ENCODE data around the gene CCM2L.
A peak's percentile ranks its signal among the peaks of the same experiment; 100 is the strongest.
"Not testable (repeated sequence)": the region's sequence is repeated elsewhere in the genome, so short reads cannot be mapped to it uniquely, and the experiment has no call there.

Gene CCM2L

DNA sequence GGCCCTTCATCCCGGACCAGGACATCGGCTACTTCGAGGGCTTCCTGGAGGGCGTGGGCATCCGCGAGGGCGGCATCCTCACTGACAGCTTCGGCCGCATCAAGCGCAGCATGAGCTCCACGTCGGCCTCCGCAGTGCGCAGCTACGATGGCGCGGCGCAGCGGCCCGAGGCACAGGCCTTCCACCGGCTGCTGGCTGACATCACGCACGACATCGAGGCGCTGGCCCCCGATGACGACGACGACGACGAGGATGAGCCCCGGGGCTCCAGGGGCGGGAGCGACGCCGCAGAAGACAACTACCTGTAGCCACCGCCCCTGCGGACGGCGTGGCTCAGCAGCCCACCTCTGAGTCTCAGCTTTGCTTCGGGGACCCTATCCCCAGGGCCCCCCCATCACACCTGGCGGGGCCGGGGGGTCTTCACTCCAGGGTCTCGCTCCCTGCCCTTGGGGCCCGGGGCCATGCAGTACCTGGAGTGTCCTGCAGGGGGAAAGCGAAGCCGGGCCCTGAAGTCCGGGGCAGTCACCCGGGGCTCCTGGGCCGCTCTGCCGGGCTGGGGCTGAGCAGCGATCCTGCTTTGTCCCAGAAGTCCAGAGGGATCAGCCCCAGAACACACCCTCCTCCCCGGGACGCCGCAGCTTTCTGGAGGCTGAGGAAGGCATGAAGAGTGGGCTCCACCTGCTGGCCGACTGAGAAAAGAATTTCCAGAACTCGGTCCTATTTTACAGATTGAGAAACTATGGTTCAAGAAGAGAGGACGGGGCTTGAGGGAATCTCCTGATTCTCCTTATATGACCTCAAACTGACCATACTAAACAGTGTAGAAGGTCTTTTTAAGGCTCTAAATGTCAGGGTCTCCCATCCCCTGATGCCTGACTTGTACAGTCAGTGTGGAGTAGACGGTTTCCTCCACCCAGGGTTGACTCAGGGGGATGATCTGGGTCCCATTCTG lies 21.0 kb downstream of the CCM2L start:
- DNase-seq = peak; percentile 67

DNA sequence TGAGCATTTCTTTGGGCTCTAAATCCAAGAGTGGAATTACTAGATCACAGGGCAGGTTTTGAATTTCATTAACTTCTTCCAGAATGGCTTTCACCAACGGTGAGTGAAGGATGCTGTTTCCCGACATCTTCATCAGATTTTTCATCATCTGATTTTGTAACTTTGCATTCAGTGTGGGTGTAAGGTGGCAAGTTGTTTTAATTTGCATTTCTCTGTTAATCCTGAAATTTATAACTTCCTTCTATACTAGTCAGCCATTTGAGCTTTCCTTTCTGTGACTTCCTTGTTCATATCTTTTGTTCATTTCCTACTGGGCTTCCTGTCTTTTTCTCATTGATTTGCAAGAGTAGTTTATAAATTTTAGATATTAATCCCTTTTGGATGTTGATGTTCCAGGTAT lies 23.1 kb downstream of the CCM2L start:
- no peak for DNase-seq

- DNase-seq = not testable (repeated sequence)
These were observed 23.5 kb downstream of the CCM2L start for GRCh38 chr20:32033721-32034120.

DNA sequence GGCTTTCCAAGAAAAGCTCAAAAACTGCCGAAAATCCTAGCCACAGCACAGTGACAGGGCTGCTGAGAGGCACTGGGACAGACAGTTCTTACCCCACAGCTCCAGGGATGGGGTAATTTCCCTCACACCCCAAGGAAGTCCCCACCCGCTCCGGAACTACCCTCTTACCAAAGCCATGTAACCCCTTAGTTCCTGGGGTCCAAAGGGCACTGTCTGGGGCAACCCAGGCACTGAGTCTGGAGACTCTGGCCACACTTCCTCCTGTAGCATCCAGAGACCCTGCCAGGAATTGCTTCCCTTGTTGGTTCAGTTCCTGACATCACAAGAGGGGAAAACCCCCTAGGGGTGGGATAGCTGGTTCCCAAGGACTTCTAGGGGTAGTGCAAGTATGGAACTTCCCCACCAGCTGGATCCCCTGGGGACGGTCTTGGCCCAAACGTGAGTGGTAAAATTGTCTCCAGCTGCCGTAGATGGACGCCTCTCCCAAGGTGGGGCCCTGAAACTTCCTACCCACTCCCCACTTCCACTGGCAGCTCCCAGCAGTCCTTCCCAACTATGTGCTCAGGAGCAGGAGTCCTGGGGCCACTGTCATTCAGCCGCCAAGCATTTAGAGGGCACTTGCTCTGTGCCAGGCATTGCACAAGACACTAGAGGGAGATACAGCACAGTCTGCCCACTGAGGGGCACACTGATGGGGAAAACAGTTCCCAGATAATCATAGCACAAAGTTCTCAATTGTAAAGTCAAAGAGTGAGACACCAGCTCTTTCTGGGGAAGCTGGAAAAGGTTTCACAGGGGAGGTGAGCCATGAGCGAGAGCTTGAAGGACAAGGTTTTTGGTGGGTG lies 24.6 kb downstream of the CCM2L start:
- no peak for DNase-seq

- DNase-seq = no peak
These were observed 25.2 kb downstream of the CCM2L start for GRCh38 chr20:32035426-32035779.

DNA sequence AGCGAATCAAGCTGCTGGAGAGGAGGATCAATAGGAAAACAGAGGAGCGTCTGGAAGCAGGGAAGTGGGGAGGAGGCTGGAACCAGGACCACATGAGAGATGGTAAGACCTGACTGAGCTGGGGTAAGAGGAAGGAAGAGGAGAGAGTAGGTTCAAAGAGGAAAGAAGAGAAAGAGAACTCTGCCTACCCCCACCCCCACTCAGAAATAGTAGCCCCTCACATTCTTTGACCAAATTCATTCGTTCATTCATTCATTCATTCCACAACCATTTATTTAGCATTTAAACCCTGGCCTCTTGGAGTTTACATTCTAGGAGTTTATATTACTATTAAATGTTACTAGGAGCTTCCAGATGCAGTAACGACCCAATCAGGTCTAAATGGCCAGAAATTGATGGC lies 26.0 kb downstream of the CCM2L start:
- no peak for DNase-seq

GRCh38 chr20:32036716-32037485 lies 26.7 kb downstream of the CCM2L start:
- DNase-seq = no peak

- DNase-seq = no peak
These were observed 27.7 kb downstream of the CCM2L start for GRCh38 chr20:32037929-32038328.

GRCh38 chr20:32040142-32040953 lies 30.1 kb downstream of the CCM2L start:
- DNase-seq = no peak

GRCh38 chr20:32045999-32046398 lies 35.8 kb downstream of the CCM2L start:
- no peak for DNase-seq

DNA sequence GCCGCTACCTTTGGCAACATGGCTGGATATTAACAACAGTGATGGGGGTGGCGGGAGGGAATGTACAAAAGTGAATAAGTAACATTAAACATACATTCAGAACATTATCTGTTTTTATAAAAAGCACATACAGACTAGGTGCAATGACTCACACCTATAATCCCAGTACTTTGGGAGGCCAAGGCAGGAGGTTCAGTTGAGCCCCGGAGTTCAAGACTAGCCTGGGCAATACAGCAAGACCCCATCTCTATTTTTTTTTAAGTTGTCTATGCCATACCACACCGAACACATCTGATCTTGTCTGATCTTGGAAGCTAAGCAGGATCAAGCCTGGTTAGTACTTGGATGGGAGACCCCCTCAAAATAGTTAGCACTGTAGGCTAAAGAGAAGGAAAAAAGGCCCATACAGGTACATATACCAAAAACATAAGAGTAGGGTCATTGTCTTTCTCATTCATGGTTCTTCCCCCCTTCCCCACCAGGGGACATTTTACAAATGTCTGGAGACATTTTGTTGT lies 40.1 kb downstream of the CCM2L start:
- no peak for DNase-seq

GRCh38 chr20:32050851-32051556 lies 40.8 kb downstream of the CCM2L start:
- peak; percentile 77 for DNase-seq

- no peak for DNase-seq
These were observed 41.5 kb downstream of the CCM2L start for GRCh38 chr20:32051720-32052089.

DNA sequence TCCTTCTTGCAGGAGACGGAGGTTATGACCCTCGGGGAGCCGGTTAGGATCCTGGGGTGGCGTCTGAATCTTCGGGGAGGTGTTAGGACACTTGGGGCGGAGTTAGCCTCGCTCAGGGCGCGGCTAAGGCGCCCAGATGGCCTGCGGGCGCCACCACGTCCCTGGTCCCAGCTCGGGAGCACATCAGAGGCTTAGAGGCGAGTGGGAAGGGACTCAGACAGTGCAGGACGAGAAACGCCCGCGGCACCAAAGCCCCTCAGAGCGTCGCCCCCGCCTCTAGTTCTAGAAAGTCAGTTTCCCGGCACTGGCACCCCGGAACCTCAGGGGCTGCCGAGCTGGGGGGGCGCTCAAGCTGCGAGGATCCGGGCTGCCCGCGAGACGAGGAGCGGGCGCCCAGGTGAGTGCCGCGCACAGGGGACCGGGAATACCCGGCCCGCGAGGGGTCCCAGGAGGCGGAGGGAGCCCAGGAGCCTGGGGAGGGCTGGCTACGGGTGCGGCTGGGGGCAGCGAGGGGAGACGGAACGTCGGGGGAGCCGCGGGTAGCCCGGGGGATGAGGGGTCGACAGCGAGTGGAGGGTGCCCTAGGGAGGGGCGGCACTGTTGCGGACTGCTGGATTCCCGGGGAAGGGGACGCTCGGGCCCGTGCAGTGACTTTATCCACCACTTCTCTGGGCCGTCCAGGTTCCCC lies 42.0 kb downstream of the CCM2L start, which contains the start of gene HCK:
HCK (plus strand) TSS at position 153 of the 688 bp plus-strand sequence.
- DNase-seq = no peak

DNA sequence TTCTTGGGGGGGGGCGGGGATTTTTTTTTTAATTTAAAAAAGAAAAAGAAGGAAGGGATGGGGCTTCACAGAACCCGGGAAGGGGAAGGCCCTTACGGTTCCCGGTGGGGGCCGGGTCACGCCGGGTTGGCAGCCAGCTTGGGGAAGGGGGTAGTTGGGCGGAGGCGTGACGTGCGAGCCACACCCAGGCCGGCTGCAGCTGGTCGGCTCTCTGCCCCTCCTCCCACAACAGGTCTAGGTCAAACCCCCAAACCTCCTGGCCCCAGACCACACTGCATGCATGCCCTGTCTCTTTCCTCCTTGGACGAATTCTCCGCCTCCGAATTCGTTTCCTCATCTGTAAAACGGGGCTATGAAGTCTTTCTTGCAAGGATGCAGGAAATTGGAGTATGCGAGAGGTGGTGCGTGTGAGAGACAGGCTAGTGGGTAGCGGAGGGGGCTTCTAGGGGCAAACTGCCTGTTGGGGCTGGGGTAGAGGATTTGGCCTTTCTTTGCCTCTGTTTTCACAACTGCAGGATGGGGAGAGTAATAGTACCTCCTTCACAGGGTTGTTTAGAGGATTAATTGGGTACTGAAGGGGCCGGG lies 42.6 kb downstream of the CCM2L start:
- peak; percentile 60 for DNase-seq

DNA sequence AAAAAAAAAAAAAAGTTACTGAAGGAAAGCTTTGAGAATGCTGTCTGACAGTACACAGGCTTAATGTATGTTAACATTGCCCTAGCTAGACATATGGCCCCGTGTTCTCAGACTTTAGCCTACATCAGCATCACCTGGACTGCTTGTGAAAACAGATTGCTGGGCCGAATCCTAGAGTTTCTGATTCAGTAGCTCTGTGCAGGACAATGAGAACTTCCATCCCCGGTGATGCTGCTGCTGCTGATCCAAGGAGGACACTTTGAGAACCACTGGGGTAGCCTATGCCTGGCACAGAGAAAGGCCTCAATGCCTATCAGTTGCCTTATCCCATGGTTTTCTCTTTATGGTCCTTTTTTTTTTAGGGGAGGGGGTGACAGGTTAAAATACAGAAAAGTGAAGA lies 43.4 kb downstream of the CCM2L start:
- DNase-seq = no peak

DNA sequence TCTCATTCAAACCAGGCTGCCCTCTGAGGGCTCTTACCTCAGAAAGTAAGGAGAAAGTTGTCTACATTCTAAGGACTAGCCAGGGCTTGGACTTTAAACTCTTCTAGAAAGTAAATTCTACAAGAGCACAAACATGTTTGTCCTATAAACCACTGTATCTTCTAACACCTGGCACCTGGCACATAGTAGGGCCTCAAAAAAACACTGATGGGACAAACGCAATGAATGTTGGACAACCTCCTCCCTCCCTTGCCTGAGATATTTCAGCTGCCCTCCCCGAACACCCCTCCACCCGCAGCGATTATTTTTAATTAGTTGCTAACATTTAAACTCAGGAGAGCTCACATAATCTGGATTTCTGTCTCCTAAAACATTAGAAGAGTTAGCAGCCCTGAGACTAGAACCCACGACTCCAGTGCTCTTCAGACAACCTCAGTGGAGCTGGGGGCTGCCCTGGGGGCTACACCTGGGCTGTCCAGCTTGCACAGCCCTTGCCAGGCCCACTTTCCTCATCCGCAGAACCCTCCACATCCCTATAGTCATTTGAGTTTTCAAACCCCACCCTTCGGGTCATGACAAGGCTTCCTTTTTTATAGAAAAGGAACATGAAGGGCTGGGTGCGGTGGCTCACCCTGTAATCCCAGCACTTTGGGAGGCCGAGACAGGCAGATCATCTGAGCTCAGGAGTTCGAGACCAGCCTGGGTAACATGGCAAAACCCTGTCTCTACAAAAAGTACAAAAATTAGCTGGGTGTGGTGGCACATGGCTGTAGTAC lies 46.7 kb downstream of the CCM2L start:
- no peak for DNase-seq

DNA sequence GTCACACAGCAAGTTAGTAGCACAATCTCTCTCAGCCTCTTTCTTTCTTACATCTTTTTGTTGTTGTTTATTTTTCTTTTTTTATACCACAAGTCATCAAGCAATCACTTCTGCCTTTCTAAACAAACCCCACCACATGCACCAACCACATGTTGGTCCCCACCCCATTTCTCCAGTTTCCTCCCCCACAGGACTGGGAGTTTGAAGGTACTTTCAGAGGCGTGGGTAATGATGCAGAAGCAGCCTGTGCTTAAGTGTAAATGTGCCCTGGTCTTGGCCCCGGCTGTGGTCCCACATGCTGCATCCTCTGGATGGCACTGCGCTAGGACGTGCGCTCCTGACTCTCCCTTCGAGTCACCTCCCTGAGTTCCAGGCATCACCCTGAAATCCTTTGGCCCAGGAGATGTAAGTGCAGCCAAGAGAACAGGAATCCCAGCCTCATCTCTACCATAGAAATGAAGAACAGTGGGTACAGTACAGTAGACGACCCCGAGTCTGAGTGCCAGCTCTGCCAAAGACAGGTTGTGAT lies 47.5 kb downstream of the CCM2L start:
- no peak for DNase-seq

- DNase-seq = no peak
These were observed 49.0 kb downstream of the CCM2L start for GRCh38 chr20:32059189-32059588.

All from left hindlimb (tissue), 1 donor.